HG03108 (cell line): ENCODE data around the gene PRPF19.

Source experiments
- ATAC-seq: cut with Tn5 transposase; IDR thresholded peaks from one replicate; pipeline ENCODE4 v1.9.1; 2021; ENCODE audit warnings: moderate library complexity; ENCODE audit not compliant: unreplicated experiment

The PRPF19 gene

DNA sequence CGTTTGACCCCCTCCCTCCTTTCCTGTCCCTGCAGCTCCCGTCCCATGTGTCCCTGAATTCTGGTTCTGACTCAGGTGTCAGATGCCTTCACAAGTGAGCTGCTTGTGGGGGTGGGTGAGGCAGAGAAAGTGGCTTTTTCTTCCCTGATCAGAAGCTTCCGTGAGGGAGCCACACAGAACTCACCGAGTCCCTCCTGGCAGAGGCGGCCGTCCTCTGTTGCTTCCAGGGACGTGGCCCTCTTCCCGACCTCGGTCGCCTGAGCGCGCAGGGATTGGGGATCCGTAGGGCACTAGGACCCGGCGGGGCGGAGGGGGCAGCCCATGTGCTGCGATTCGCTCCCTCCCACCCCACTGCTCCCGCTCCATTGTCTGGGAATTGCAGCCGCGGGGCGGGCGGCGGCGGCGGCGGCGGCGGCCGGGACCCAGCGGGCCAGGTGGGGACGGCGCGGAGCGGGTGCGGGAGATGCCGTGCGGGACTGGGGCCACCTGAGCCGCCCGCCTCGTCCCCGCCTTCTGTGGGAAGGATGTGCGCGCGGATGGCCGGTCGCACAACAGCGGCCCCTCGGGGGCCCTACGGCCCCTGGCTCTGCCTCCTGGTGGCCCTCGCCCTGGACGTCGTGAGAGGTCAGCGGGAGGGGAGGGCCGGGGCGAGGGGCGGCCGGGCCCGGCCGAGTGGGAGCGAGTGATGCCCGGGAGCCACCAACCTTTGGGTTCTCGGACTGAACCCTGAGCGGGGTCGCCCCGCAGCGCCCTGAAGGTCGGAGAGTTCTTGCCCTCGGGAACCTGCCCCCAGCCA lies 17.9 kb upstream of the PRPF19 start, which contains the start of gene TMEM132A:
Gene TMEM132A (plus strand): TSS at position 351 of the 796 bp plus-strand sequence. CDS start 174 bp downstream, at position 525.
- ATAC-seq, result no peak

- ATAC-seq, result no peak
Observed at GRCh38 chr11:60923800-60924109, 17.4 kb upstream of the PRPF19 start.

GRCh38 chr11:60923326-60923725 lies 16.9 kb upstream of the PRPF19 start:
- ATAC-seq, result no peak

GRCh38 chr11:60922906-60923305 lies 16.5 kb upstream of the PRPF19 start:
- ATAC-seq, result no peak

DNA sequence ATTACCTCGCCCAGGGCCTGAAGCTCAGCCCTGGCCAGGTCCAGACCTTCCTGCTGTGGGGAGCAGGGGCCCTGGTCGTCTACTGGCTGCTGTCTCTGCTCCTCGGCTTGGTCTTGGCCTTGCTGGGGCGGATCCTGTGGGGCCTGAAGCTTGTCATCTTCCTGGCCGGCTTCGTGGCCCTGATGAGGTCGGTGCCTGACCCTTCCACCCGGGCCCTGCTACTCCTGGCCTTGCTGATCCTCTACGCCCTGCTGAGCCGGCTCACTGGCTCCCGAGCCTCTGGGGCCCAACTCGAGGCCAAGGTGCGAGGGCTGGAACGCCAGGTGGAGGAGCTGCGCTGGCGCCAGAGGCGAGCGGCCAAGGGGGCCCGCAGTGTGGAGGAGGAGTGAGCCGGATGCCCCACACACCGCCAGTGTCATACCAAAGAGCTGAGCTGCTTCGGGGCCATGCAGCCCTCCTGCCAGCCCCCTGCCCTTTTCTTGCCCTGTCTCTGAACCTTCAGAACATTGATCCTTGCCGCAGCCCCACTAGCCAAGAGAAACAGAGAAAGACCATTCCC lies 15.5 kb upstream of the PRPF19 start:
- no peak for ATAC-seq

DNA sequence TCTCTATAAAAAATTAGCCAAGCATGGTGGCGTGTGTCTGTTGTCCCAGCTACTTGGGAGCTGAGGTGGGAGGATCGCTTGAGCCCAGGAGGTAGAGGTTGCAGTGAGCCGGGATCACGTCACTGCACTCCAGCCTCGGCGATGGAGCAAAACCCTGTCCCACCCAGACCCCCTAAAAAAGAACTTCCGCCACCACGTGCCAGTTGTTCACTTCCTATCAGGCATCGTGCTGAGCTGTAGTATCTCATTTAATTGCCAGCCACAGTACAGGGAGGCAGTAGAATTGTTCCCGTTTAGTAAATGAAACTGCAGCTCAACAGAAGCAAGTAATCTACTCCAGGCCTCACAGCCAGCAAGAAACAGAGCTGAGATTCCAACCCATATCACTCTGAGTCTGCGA lies 14.9 kb upstream of the PRPF19 start:
- no peak for ATAC-seq

GRCh38 chr11:60919956-60920355 lies 13.6 kb upstream of the PRPF19 start:
- ATAC-seq, result no peak

DNA sequence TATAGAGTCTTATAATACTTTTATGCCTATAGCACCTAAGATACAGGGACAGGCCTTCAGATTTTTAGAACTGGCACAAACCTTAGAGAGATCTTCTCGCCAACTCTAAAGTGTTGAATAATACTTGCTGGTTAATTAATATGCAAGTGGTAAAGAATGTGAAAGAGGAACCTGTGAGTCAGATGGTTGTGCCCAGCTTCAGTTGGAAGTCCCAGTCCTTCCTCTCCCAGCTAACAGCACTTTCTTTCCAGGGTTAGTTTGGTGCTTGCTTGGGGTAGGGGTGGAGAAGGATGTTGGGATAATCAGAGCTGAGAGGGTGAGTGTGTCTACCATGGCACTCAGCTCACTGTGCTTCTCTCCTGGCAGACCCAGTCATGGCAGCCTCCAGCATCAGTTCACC lies 12.9 kb upstream of the PRPF19 start:
- ATAC-seq, result no peak

- ATAC-seq, result no peak
Observed at GRCh38 chr11:60918939-60919265, 12.5 kb upstream of the PRPF19 start.

- ATAC-seq, result no peak
Observed at GRCh38 chr11:60918251-60918938, 12.0 kb upstream of the PRPF19 start.

- no peak for ATAC-seq
Observed at GRCh38 chr11:60917267-60917666, 10.9 kb upstream of the PRPF19 start.

DNA sequence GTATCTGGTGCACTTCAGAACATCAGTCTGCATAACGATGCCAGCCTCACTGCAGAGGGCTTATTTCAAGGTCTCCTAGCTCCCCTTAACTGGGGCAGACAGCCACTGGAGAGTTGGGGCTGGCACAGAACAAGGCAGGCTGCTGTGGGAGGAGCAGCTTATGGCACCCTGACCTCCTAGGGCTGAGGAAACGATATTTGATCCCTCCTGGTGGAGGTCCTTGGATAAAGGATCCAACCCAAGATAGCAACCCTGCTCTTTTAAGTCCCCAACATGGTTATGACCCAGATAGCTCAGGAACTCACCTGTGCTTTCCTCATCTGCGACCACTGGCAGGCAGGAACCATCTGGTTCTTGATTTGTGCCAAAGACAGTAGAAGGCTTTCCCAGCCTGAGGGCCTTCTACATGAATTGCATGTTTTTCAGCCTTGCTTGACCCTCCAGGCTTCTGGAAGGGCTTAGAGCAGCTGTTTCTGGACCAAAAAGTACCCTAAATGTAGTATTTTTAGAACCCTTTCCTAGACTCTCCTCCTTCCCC lies 10.4 kb upstream of the PRPF19 start:
- ATAC-seq, result no peak

DNA sequence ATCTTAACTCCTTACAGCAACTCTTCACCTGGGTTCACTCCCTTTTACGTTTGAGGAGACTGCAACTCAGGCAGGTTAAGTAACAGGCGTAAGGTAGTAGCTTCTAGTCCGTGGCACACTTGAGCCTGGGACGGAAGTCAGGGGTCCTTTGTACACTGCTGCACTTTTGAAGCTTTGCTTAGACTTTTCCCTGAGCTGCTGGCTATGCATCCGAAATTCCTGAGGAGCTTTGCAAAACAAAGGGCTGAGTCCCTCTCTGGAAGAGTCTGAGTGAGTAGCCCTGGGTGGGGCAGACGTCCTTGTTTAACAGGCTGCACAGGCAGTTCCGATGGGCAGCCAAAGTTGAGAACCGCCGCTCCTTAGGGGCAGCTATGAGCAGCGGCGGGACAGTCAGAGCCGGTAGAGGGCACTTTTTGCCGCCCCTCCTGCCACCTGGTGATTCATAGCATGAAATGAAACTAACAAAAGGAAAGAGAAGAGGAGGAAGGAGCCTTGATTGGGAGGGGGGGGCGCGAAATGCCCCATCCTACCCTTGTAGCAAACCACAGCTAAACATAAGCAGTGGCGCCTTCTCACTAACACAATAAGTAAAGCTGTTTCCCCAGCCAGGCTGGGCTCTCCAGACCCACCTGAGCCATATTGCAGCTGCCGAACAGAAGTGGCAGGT lies 9.0 kb upstream of the PRPF19 start:
- peak; percentile 50 for ATAC-seq

GRCh38 chr11:60914633-60915247 lies 8.4 kb upstream of the PRPF19 start:
- ATAC-seq, result no peak

DNA sequence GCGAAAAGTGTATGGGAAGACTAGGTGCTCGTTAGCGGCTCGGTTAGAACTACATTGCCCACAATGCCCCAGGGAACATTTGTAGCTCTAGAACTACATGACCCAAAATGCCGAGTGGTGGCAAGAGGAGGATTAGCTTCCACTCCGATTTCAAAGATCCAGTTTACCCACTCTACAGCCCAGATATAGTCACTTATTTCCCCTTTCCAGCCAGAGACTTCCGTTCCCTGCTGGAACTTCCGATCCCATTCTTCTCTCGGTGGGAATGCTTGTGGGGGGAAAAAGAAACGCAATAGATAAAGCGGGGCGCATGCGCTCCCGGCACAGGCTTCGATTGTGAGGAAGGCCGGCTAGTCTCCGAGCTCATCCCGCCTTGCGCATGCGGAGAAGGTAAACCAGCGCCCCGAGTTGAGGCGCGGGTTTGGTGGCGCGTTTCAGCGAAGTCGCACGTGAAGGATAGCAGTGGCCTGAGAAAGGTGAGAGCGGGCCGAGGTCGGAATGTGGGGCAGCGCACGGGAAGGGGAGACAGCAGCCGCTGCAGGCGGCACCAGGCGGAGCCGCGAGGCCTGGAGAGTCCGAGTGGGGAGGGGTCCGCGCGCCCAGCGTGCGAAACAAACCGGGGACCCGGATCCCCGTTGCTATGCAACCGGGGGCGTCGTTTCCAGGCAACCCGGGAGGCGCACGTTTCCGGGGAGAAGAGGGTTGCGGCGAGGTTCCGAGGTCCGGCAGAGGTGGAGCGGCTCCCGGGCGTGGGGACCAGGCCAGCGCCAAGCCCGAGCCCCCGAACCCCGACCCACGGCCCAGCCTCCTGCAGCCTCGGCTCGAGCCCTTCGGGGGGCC lies 7.6 kb upstream of the PRPF19 start, which contains the start of gene TMEM109:
Gene TMEM109 (plus strand): TSS at position 366 of the 840 bp plus-strand sequence. CDS start 5,536 bp downstream, outside the sequence.
- peak; percentile 38 for ATAC-seq

DNA sequence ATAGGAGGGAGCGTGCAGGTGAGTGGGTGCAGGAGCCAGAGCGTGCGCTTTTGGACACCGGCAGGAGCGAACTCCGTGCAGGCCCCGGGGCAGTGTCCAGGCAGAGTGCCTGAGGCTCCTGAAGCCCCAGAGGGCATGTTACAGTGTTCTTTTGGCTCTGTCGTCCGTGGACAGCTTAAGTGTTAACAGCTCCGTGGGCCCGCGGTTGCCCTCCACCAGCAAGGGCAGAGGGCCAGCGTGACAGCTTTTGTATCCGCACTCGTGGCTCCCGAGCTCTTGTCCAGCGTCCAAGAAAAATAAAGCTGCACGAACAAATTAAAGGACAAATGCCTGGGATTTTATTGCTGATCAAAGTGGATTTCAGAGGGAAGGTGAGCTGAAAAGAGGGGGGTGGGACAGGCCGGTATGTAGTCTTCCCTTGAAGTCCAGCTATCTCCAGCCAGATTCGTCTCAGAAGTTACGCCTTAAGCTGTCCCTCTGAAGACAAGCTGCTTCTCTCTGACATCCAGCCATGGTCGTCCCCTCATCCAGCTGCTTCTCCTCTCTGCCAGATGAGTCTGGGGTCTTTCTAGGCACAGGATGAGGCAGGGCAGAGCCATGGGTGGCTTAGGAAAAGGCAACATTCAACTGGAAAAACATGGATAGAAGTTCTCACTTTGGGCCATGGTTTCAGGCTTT lies 6.6 kb upstream of the PRPF19 start:
- ATAC-seq, result no peak

DNA sequence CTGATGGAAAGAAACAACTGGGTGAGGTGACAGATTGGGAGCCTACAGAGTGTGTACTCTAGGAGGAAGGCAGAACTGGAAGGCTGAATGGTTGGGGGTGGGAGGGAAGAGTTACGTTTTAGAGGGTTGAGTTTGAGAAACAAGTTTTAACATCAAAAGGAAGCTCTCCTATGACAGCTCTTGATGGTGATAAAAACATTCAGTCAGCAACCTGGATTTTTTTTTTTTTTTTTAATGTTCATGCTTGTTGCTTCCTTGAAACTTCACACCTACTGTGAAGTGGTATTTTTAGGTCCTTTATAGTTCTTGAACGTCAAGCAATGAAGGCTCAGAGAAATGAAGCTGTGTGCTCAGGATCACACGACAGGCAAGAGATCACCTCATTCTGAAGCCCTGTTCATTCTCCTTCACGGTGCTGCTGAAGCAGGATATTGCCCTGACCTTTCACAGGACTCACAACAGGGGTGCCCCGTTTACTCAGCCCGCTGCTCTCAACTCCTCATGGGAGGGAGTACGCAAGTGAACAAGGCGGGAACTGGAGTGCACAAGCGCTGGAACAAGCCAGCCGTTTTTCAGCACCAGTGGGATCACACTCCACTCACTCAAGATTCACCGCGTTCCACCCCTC lies 6.0 kb upstream of the PRPF19 start:
- no peak for ATAC-seq

DNA sequence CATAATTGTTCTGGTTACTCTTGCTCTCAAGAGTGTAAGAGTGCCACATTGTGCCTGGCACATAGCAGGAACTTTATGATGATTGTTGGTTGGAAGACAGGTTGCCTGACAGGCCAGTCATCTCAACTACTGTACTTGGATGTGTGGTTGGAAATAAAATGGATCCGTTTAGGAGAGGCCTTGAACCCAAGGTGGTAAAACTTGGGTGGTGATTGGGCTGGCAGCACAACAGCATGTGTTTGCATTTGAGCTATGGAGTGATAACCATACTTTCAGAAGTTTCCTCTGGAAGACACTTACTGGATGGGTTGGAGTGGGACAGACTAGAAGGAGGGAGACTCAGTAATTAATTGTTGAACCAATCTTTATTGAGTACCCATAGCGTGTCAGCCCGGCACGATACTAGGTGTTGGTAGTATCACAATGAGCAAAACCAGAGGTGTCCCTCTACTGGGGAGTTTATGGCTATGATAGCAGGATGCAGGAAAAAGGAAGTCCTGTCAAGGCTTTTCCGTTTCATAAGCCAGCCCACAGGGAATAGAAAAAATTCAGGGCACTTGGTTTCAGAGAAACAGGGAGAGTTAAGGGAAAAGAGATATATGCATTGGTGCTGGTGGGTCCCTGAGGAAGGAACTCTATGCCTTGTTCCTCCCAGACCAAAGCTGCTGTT lies 4.5 kb upstream of the PRPF19 start:
- ATAC-seq, result no peak
